H1 (cell line): ENCODE results near the gene UMAD1. TPM values are rescaled to one million over a fixed set of nuclear protein-coding genes. Genes with fewer than 3 reads are reported as not detected.

Experiments
- CTCF ChIA-PET: fragments of 300-600 bp; sonication (Branson Sonifier 250); formaldehyde crosslinking; loops from one replicate; lab custom pipeline; 2021; ENCODE audit not compliant: partially characterized antibody; lab: Charles Lee
- POLR2A ChIA-PET: fragments of 300-600 bp; sonication (Branson Sonifier 250); formaldehyde crosslinking; loops from one replicate; lab custom pipeline; 2021; ENCODE audit warnings: inconsistent platforms; ENCODE audit not compliant: partially characterized antibody; lab: Charles Lee
- DNase-seq, 2 experiments: peaks; one replicate each; pipeline versions ENCODE4 v3.0.0 to v3.0.0-alpha.2; 2010 to 2022; ENCODE audit warnings: low spot score in 2 of 2, low read depth in 1 of 2, mixed read lengths in 1 of 2
- FAIRE-seq: peaks from 2 replicates; lab custom pipeline; 2011; peaks lifted over from hg19 to GRCh38; lab: Jason Lieb, UNC
- H2AFZ ChIP-seq: 2 replicates; pipeline ENCODE4 v1.8.1; 2012; ENCODE audit warnings: low read length, inconsistent platforms
- H2AK5ac ChIP-seq: 2 replicates; pipeline ENCODE4 v1.6.1; 2013; ENCODE audit warnings: low read depth, low read length
- H2BK120ac ChIP-seq: replicated peaks from 2 replicates; pipeline ENCODE3; 2013; ENCODE audit warnings: low read depth, low read length, inconsistent platforms
- H2BK12ac ChIP-seq: 2 replicates; pipeline ENCODE4 v1.6.1; 2013; ENCODE audit warnings: low read depth, low read length
- H2BK15ac ChIP-seq: 2 replicates; pipeline ENCODE4 v1.6.1; 2013; ENCODE audit warnings: low read length
- H2BK20ac ChIP-seq: 2 replicates; pipeline ENCODE4 v1.6.1; 2013; ENCODE audit warnings: low read length
- H2BK5ac ChIP-seq: 2 replicates; pipeline ENCODE4 v1.6.1; 2013; ENCODE audit warnings: low read depth, low read length
- H3K14ac ChIP-seq: 2 replicates; pipeline ENCODE4 v1.6.1; 2013; ENCODE audit warnings: inconsistent platforms; ENCODE audit not compliant: insufficient read length
- H3K18ac ChIP-seq: 2 replicates; pipeline ENCODE4 v1.6.1; 2013; ENCODE audit warnings: low read length; ENCODE audit errors: extremely low read depth
- H3K23ac ChIP-seq: 2 replicates; pipeline ENCODE4 v1.6.1; 2013; ENCODE audit warnings: inconsistent platforms; ENCODE audit not compliant: insufficient read length
- H3K23me2 ChIP-seq: 2 replicates; pipeline ENCODE4 v1.6.1; 2013; ENCODE audit warnings: low read depth, low read length
- H3K27ac ChIP-seq: 2 replicates; pipeline ENCODE4 v1.6.1; 2011; ENCODE audit warnings: low read depth, low read length, inconsistent platforms
- H3K27me3 ChIP-seq, 4 experiments: replicated peaks in 1 of 4; 1 replicate in 1 of 4; 2 replicates in 3 of 4; pipeline versions ENCODE4 v1.6.1 to v1.8.1; 2011 to 2013; ENCODE audit warnings: low read length in 3 of 4, mild to moderate bottlenecking in 3 of 4, inconsistent platforms in 2 of 4, mixed read lengths in 2 of 4, moderate library complexity in 1 of 4; ENCODE audit not compliant: control insufficient read depth in 3 of 4, insufficient read depth in 3 of 4; ENCODE audit errors: extremely low read depth in 1 of 4
- H3K36me3 ChIP-seq, 4 experiments: 2 replicates each; pipeline versions ENCODE4 v1.6.1 to v1.8.1; 2011 to 2013; ENCODE audit warnings: mild to moderate bottlenecking in 4 of 4, low read length in 3 of 4, moderate library complexity in 2 of 4, control low read depth in 1 of 4, inconsistent platforms in 1 of 4; ENCODE audit not compliant: insufficient read depth in 4 of 4, control insufficient read depth in 2 of 4
- H3K4ac ChIP-seq: replicated peaks from 2 replicates; pipeline ENCODE3; 2013; ENCODE audit warnings: low read length, low read depth, mixed read lengths, inconsistent platforms; ENCODE audit not compliant: insufficient read length
- H3K4me1 ChIP-seq, 4 experiments: replicated peaks in 1 of 4; 1 replicate in 1 of 4; 2 replicates in 3 of 4; pipeline versions ENCODE4 v1.6.1 to v1.8.1; 2011 to 2013; ENCODE audit warnings: low read length in 3 of 4, inconsistent platforms in 2 of 4, mixed read lengths in 1 of 4; ENCODE audit not compliant: insufficient read depth in 4 of 4, control insufficient read depth in 3 of 4
- H3K4me2 ChIP-seq, 2 experiments: 2 replicates each; pipeline versions ENCODE4 v1.6.1 to v1.8.1; 2011 to 2013; ENCODE audit warnings: low read depth in 2 of 2, low read length in 2 of 2, control low read depth in 1 of 2, inconsistent platforms in 1 of 2, mild to moderate bottlenecking in 1 of 2; ENCODE audit not compliant: insufficient read depth in 1 of 2
- H3K4me3 ChIP-seq, 4 experiments: fragments of 200-600, 300-600 bp in 1 of 4; sonication (generic), shearing (Covaris generic), sonication (Bioruptor Twin) in 1 of 4; 2 replicates each; pipeline versions ENCODE4 v1.5.1 to v1.8.1; 2011 to 2016; ENCODE audit warnings: low read length in 4 of 4, low read depth in 3 of 4, control low read depth in 2 of 4, inconsistent platforms in 2 of 4, mild to moderate bottlenecking in 2 of 4, mixed read lengths in 1 of 4, moderate library complexity in 1 of 4; ENCODE audit not compliant: insufficient read depth in 2 of 4; ENCODE audit errors: extremely low read depth in 1 of 4
- H3K56ac ChIP-seq: replicated peaks from 2 replicates; pipeline ENCODE3; 2013; ENCODE audit warnings: low read depth, mild to moderate bottlenecking, mixed read lengths, low read length, inconsistent platforms; ENCODE audit not compliant: insufficient read length
- H3K79me1 ChIP-seq: 2 replicates; pipeline ENCODE4 v1.6.1; 2013; ENCODE audit warnings: low read depth, low read length, control low read depth
- H3K79me2 ChIP-seq, 2 experiments: 2 replicates each; pipeline versions ENCODE4 v1.6.1 to v1.8.1; 2012 to 2013; ENCODE audit warnings: low read length in 2 of 2, mild to moderate bottlenecking in 2 of 2, inconsistent platforms in 1 of 2; ENCODE audit not compliant: insufficient read depth in 2 of 2, control insufficient read depth in 1 of 2
- H3K9ac ChIP-seq, 4 experiments: replicated peaks in 1 of 4; 1 replicate in 1 of 4; 2 replicates in 3 of 4; pipeline versions ENCODE4 v1.6.1 to v1.8.1; 2011 to 2013; ENCODE audit warnings: low read depth in 3 of 4, low read length in 3 of 4, control low read depth in 2 of 4, mild to moderate bottlenecking in 2 of 4, moderate library complexity in 2 of 4, inconsistent platforms in 1 of 4; ENCODE audit errors: extremely low read depth in 1 of 4
- H3K9me3 ChIP-seq, 2 experiments: 2 replicates each; pipeline versions ENCODE4 v1.6.1 to v1.8.1; 2012 to 2013; ENCODE audit warnings: mild to moderate bottlenecking in 2 of 2, moderate library complexity in 2 of 2, control low read depth in 1 of 2, inconsistent platforms in 1 of 2, low read depth in 1 of 2, low read length in 1 of 2, mixed read lengths in 1 of 2; ENCODE audit not compliant: insufficient read depth in 2 of 2
- H4K20me1 ChIP-seq, 2 experiments: replicated peaks in 1 of 2; 2 replicates each; pipeline versions ENCODE3 to v1.8.1; 2011 to 2013; ENCODE audit warnings: inconsistent platforms in 2 of 2, low read length in 2 of 2, mild to moderate bottlenecking in 1 of 2; ENCODE audit not compliant: insufficient read depth in 2 of 2, control insufficient read depth in 1 of 2
- H4K5ac ChIP-seq: 2 replicates; pipeline ENCODE4 v1.6.1; 2013; ENCODE audit warnings: low read length, low read depth, mixed read lengths, inconsistent platforms; ENCODE audit not compliant: insufficient read length
- H4K8ac ChIP-seq: 2 replicates; pipeline ENCODE4 v1.8.0; 2013; ENCODE audit warnings: mild to moderate bottlenecking, moderate library complexity, low read length, inconsistent platforms; ENCODE audit not compliant: insufficient read depth; ENCODE audit errors: extremely low read depth
- H4K91ac ChIP-seq: replicated peaks from 2 replicates; pipeline ENCODE3; 2013; ENCODE audit warnings: low read length, mixed read lengths, inconsistent platforms; ENCODE audit not compliant: insufficient read length
- HDAC6 ChIP-seq: IDR thresholded peaks from one replicate; pipeline ENCODE4 v1.7.1; 2012; ENCODE audit warnings: low read depth, mild to moderate bottlenecking, inconsistent platforms, low read length, moderate library complexity
- KDM4A ChIP-seq: IDR thresholded peaks from one replicate; pipeline ENCODE4 v1.7.1; 2012; ENCODE audit warnings: low read depth, mild to moderate bottlenecking, moderate library complexity, low read length, inconsistent platforms; ENCODE audit not compliant: severe bottlenecking
- WGBS, 2 experiments: shearing (Covaris generic) in 1 of 2; methylation state at CpG; one replicate each; pipeline versions ENCODE4 v1.1.6 to v1.1.7; 2013 to 2015; ENCODE audit warnings: low lambda C conversion rate in 2 of 2, mixed read lengths in 2 of 2, inconsistent platforms in 1 of 2, low coverage in 1 of 2, missing lambda C conversion rate in 1 of 2; ENCODE audit not compliant: insufficient replicate concordance in 2 of 2, insufficient coverage in 1 of 2, insufficient read length in 1 of 2; ENCODE audit errors: extremely low coverage in 1 of 2, missing lambda C conversion rate in 1 of 2; 5-methylcytosine and 5-hydroxymethylcytosine counted together
- polyA plus RNA-seq, 7 experiments: library from polyadenylated mRNA; depleted of rRNA in 3 of 7; stranded (reverse) in 5 of 7; unstranded in 2 of 7; fragments of >200 nt in 5 of 7; fragments of 200-250 nt in 2 of 7; gene quantifications; 1 replicate in 5 of 7; 2 replicates in 1 of 7; 4 replicates in 1 of 7; pipeline versions ENCODE4 v1.2.1 to v1.2.3, GENCODE V29; 2011 to 2013; ENCODE audit warnings: missing spikeins in 2 of 7, mixed read lengths in 2 of 7
- total RNA-seq: library from RNA; stranded (reverse); fragmentation: NEBNext Ultra II Directional; extraction: Animal tissue kit (Norgen Biotek cat#: 25700); gene quantifications from 2 replicates; pipeline ENCODE4 v1.2.1, GENCODE V29; 2021

Gene UMAD1
- total and polyA plus RNA-seq, 2 of the 8 experiments (the other 6 are each of a cell fraction or from before 2014, with no cell fraction given), result 10.4 to 12.3 TPM

DNA sequence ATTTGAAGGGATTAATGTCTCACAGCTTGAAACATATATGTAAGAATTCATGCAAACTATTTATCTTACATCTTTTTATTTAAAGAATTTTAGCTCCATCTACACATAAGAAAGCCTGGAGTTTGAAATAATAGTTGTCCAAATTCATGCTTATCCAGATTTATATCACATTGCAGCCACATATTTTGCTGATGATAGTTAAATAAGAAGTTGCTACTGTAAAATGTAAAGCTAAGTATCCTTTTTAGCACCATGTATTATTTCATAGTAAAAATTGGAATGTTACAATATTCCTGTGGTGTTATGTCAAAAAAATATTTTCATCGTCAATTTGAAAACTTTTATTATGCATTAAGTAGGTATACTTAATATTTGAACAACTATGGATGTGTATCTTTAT lies 27.3 kb upstream of the UMAD1 start:
- no peak overlapping the region for H3K14ac ChIP-seq
- no peak overlapping the region for H3K23ac ChIP-seq
- TF ChIP-seq KDM4A (no peak), HDAC6 (no peak)
- TF ChIP-seq, all 59 proteins: peak for 0
- Histone ChIP-seq H4K91ac (no peak overlapping the region), H3K9me3 (no peaks in the 10 kb centered on the region), H2BK5ac (no peak overlapping the region), H3K56ac (no peak overlapping the region), H3K23me2 (no peaks in the 10 kb centered on the region), H3K79me2 (no peaks in the 10 kb centered on the region), H3K4ac (no peak overlapping the region), H4K5ac (no peak overlapping the region), H3K27ac (no peak overlapping the region), H2BK15ac (no peak overlapping the region), H3K9ac (no peak overlapping the region), H3K36me3 (peaks cover 0 to 6% (median 0%) of the 10 kb centered on the region in 4 experiments; a peak in 1 of 8 replicates), H3K4me3 (no peak overlapping the region), H3K4me1 (no peaks in the 10 kb centered on the region), H3K18ac (no peak overlapping the region), H3K4me2 (no peak overlapping the region), H3K27me3 (no peaks in the 10 kb centered on the region), H4K20me1 (no peaks in the 10 kb centered on the region), H2BK120ac (no peak overlapping the region), H2AK5ac (no peak overlapping the region), H2BK12ac (no peak overlapping the region), H4K8ac (no peak overlapping the region), H2AFZ (no peak overlapping the region), H2BK20ac (no peak overlapping the region), H3K79me1 (no peaks in the 10 kb centered on the region)
- POLR2A ChIA-PET, result interaction anchor here (1.3 to 1.7 kb wide), 2 partner anchors 28 to 45 kb away, joined by 3 read pairs; no protein-coding TSS in a partner anchor
- FAIRE-seq (no peak), DNase-seq (no peak)
- CTCF ChIA-PET, result no interaction called here
- WGBS, 2 experiments, result 88% methylated on average over 1 of the region's 1 CpG; no CpG with 5 or more reads in 1 of the 2 experiments
